GM13977 (cell line): Measurements from ENCODE around the gene IPCEF1.
"Not testable (repeated sequence)": the region's sequence is repeated elsewhere in the genome, so short reads cannot be mapped to it uniquely, and the experiment has no call there.

Experiments used
- DNase-seq: peaks from one replicate; pipeline ENCODE4 v3.0.0; 2012; ENCODE audit warnings: low spot score
- CTCF ChIP-seq: IDR thresholded peaks from 2 replicates; pipeline ENCODE4 v1.5.1; 2012; ENCODE audit warnings: mild to moderate bottlenecking, control low read depth; ENCODE audit not compliant: insufficient read depth; ENCODE audit errors: extremely low read depth, missing control alignments
- in situ Hi-C: fragments of 300-500 bp; cut with MboI; formaldehyde crosslinking; loops from one replicate; pipeline ENCODE4 v1.12.0; 2022; ENCODE audit warnings: low sequenced_read_pairs, low pct_unique_long_range_greater_than_20kb, mixed read lengths, inconsistent platforms; ENCODE audit not compliant: unreplicated experiment

IPCEF1 gene

DNA sequence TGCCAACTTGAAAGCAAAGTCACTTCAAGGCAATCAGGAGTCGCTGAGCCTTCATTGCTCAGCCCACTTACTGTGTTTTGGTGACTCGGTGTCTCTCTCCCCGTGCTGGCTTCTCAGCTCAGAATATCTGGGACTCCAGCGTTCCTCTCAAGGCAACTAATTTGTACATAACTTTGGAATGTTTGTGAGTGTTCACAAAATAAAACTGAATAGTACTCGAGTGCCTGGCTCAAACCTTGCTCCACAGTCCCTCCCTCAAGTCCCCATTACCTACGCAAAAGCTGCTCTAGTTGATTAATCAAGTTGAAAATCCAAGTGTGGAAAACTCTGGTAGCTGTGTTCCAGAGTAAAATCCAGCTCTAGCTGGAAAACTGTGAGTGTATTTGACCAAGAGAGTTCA lies 8.6 kb downstream of the IPCEF1 start:
- TF ChIP-seq CTCF, result no peak
- in situ Hi-C loops, result no loop called here
- no peak for DNase-seq

- DNase-seq, result no peak
- in situ Hi-C loops, result no loop called here
- TF ChIP-seq CTCF, result no peak
These were observed 10.8 kb downstream of the IPCEF1 start for GRCh38 chr6:154345811-154346210.

DNA sequence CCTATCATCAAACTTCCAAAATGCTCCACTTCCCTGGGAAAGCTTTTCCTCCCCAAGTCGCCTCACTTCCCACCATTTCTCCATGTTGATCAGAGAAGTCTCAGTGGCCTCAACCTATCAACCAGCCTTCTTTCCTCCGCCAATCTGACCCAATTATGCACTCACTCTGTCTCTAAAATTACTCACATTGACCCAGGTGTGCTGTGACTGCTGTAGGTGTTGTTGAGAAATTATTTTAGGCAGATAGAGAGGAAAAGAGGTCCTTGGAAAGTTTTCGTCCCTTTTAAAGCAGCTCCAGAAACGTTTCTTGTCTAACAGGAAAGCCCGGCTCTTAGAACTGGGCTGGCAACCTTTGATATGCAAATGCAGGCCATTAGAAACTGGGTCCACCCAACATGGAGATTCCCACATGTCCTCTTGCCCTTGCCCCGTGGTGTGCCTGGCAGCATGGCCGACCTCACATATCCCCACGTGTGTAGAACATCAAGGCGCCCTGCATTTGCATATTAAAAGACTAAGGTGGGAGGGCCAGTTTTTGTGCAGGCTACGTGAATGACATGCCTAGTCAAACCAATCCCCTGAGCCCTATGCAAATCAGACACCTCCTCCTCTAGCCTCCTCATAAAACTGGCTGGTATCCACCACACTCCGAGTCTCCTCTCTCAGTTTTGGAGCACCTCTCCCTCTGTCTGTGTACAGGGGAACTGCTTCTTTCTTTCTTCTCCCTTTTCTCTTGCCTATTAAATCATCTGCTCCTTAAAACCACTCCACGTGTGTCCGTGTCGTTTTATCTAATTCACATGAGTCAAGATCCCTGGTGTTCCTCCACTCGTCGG lies 12.9 kb downstream of the IPCEF1 start:
- no peak for TF ChIP-seq CTCF
- no peak for DNase-seq
- in situ Hi-C loops, result no loop called here

DNA sequence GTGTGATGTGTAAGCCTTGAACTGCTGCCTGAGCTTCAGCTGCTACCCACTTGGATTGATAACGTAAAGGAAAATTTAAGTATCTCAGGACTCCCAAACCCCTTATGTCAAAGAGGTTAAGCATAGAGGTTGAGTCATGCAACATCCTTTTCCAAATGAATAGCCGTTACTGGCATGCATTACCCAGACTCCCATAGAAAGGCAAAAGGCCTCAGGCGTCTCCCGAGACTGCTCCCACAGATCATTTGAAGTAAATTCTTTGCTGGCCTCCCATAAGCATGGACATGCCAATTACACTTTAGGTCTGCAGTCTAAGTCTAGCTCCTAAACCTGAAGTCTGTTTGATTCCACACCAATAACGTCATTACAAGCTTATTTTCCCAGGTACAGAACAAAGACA lies 14.7 kb downstream of the IPCEF1 start:
- in situ Hi-C loops, result no loop called here
- no peak for DNase-seq
- TF ChIP-seq CTCF, result no peak

DNA sequence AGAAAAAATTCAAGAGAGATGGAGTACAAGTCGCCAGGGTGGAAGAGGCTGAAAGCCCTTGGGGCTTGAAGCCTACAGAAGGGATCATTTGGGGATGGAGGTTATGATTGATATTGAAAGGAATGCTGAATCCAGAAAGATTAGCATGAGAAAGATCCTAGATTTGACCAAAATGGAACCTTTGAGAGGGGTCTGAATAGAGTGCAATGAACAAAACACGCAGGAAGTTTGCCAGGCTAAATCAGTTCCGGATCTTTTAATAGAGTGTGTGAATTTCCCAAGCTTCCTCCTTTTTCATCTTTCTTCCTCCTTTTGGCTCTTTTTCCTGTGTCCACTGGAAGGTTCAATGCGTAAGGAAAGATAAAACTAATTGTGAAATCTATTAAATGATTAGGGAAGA lies 15.3 kb downstream of the IPCEF1 start:
- no peak for TF ChIP-seq CTCF
- in situ Hi-C loops, result no loop called here
- no peak for DNase-seq

DNA sequence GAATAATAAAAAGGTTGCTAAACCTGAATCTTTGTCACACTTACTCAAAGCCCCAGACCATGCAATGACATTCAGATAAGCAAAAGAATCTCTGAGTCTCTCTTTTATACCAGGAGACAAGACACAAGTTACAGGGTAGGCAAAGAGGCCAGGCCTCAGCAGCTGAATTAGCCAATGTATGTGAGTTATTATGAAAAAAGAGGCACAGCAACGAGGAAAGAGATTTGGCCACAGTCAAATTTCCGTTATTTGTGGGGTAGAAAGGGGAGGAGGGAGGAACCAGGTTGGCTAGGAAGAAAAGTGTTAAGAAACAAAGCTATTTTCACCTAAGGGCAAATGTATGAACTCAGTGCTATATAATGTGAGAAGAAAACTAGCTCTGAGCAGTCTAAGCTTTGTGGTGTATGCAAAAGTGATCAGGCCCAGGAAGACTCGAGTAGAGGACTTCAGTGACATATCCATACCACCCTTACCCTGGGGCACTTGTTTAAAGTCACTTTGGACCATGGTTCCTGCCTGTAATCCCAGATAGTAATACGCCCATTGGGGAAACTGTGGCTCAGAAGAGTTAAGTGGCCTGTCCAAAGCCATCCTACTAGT lies 19.1 kb downstream of the IPCEF1 start:
- no peak for TF ChIP-seq CTCF
- in situ Hi-C loops, result no loop called here
- no peak for DNase-seq

- in situ Hi-C loops, DNase-seq: not testable (repeated sequence)
These were observed 22.5 kb downstream of the IPCEF1 start for GRCh38 chr6:154334147-154334546.
